ENCODE results near the gene MLLT6. TPM values are rescaled to one million over a fixed set of nuclear protein-coding genes. Genes with fewer than 3 reads are reported as not detected.

Gene MLLT6
- total and polyA plus RNA-seq, 2 of the 13 experiments (the other 11 are each of a cell fraction or from before 2014, with no cell fraction given) = 50.7 to 69.5 TPM

DNA sequence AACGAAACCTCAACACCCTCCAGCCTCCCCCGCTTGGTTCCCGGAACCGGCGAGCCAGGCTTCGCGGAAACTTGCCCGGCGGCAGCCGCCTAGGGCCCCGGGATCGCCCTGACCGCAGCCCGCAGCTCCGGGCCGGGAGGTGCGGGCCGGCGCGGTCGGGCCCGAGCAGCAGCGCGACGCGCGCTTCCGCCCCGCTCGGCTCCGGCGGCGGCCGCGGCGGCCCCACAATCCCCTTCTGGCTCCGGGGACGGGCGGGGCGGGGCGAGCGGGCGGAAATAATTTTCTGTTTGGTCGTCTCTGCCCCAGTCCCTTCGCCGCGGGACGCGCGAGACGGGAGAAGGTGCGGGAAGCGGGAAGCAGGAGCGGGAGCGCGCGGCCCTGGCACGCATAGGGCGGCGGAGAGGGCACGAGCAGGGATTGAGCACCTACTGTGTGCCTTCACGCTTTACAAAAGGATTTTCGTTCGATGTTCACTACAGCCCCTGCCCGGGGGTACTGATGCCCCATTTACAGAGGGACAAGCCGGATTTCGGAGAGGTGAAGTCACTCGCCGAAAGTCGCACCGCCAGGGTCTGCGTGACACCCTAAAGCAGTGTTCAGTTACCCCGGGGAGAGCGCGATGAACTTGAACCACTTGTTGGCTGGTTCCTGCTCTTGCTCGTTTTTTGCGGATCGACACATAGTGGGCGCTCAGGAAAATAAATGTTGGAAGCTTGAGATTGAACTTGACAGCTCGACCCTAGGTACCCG, 2.7 kb upstream of the MLLT6 start (continued):
- TF ChIP-seq RBFOX2 (IDR thresholded peaks at IDR 0.05; ENCODE audit: low read depth, low read length) (peak; percentile 98), TFDP1 (CRISPR knock-in tag; IDR thresholded peaks at IDR 0.05; ENCODE audit: borderline replicate concordance) (peak; percentile 98), JARID2 (CRISPR knock-in tag; IDR thresholded peaks at IDR 0.05; ENCODE audit: insufficient replicate concordance) (no peak), POLR2AphosphoS5 (IDR thresholded peaks at IDR 0.05; ENCODE audit: low read depth, low read length) (peak; percentile 83), ZNF660 (CRISPR knock-in tag; IDR thresholded peaks at IDR 0.05; ENCODE audit: borderline replicate concordance, low read depth) (peak; percentile 69; the same call in 1 of the 2 replicates), ERF (CRISPR knock-in tag; IDR thresholded peaks at IDR 0.05) (no peak; the same call in 1 of the 2 replicates), GATAD1 (CRISPR knock-in tag; IDR thresholded peaks at IDR 0.05) (peak; percentile 78), ZBTB1 (CRISPR knock-in tag; IDR thresholded peaks at IDR 0.05; ENCODE audit: borderline replicate concordance) (peak; percentile 97), KDM5A (IDR thresholded peaks at IDR 0.05; ENCODE audit: borderline replicate concordance, low read length) (no peak), ZNF224 (CRISPR knock-in tag; IDR thresholded peaks at IDR 0.05) (0 out of 2 replicates have a peak, but pooled peaks have one; percentile 30), NCOR1 (IDR thresholded peaks at IDR 0.05; ENCODE audit: borderline replicate concordance, low read length) (peak; percentile 30; the same call in 1 of the 2 replicates), NR2F2 (IDR thresholded peaks at IDR 0.05; ENCODE audit: borderline replicate concordance, low read depth) (no peak), FOSL1 (CRISPR knock-in tag; IDR thresholded peaks at IDR 0.05; ENCODE audit: borderline replicate concordance) (no peak), ZNF34 (CRISPR knock-in tag; IDR thresholded peaks at IDR 0.05; ENCODE audit: borderline replicate concordance) (0 out of 2 replicates have a peak, but pooled peaks have one; percentile 32), MED13 (CRISPR knock-in tag; IDR thresholded peaks at IDR 0.05) (peak; percentile 86), SAFB2 (CRISPR knock-in tag; IDR thresholded peaks at IDR 0.05; ENCODE audit: borderline replicate concordance, low read depth) (peak; percentile 84; the same call in 1 of the 2 replicates)
- TF ChIP-seq, protein P1, sequence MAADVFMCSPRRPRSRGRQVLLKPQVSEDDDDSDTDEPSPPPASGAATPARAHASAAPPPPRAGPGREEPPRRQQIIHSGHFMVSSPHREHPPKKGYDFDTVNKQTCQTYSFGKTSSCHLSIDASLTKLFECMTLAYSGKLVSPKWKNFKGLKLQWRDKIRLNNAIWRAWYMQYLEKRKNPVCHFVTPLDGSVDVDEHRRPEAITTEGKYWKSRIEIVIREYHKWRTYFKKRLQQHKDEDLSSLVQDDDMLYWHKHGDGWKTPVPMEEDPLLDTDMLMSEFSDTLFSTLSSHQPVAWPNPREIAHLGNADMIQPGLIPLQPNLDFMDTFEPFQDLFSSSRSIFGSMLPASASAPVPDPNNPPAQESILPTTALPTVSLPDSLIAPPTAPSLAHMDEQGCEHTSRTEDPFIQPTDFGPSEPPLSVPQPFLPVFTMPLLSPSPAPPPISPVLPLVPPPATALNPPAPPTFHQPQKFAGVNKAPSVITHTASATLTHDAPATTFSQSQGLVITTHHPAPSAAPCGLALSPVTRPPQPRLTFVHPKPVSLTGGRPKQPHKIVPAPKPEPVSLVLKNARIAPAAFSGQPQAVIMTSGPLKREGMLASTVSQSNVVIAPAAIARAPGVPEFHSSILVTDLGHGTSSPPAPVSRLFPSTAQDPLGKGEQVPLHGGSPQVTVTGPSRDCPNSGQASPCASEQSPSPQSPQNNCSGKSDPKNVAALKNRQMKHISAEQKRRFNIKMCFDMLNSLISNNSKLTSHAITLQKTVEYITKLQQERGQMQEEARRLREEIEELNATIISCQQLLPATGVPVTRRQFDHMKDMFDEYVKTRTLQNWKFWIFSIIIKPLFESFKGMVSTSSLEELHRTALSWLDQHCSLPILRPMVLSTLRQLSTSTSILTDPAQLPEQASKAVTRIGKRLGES (CRISPR knock-in tag; IDR thresholded peaks at IDR 0.05; ENCODE audit: borderline replicate concordance) = 0 out of 2 replicates have a peak, but pooled peaks have one; percentile 40
- TF ChIP-seq, protein P2, sequence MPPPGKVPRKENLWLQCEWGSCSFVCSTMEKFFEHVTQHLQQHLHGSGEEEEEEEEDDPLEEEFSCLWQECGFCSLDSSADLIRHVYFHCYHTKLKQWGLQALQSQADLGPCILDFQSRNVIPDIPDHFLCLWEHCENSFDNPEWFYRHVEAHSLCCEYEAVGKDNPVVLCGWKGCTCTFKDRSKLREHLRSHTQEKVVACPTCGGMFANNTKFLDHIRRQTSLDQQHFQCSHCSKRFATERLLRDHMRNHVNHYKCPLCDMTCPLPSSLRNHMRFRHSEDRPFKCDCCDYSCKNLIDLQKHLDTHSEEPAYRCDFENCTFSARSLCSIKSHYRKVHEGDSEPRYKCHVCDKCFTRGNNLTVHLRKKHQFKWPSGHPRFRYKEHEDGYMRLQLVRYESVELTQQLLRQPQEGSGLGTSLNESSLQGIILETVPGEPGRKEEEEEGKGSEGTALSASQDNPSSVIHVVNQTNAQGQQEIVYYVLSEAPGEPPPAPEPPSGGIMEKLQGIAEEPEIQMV (CRISPR knock-in tag; IDR thresholded peaks at IDR 0.05; ENCODE audit: low read depth) = no peak; the same call in 1 of the 2 replicates

Data from HepG2 (cell line).